ENCODE results near the gene SPACDR.

SPACDR gene

GRCh38 chr7:100434297-100435144, 29.5 kb downstream of the SPACDR start:
- no peak for DNase-seq (ENCODE audit: low read depth, low spot score)
- CTCF ChIA-PET = interaction anchor here (0.9 to 2.1 kb wide), 5 partner anchors 10 to 248 kb away, joined by 3 to 13 read pairs (median 4); no protein-coding TSS in a partner anchor
- no peak for TF ChIP-seq CTCF (IDR thresholded peaks at IDR 0.05; ENCODE audit: insufficient read depth, low read length, missing control alignments)
- H3K4me3 ChIP-seq (ENCODE audit: low read depth, low read length) = peak overlapping the region; percentile 87
- POLR2A ChIA-PET = no interaction called here

- CTCF ChIA-PET = interaction anchor here (1.7 kb wide), 1 partner anchor 36 kb away, joined by 4 read pairs; no protein-coding TSS in a partner anchor
- POLR2A ChIA-PET = no interaction called here
Measured at GRCh38 chr7:100433592-100434296, 30.3 kb downstream of the SPACDR start.

GRCh38 chr7:100433276-100433591, 30.8 kb downstream of the SPACDR start:
- POLR2A ChIA-PET = no interaction called here
- CTCF ChIA-PET = interaction anchor here (1.7 kb wide), 1 partner anchor 37 kb away, joined by 4 read pairs; no protein-coding TSS in a partner anchor
- TF ChIP-seq CTCF (IDR thresholded peaks at IDR 0.05; ENCODE audit: insufficient read depth, low read length, missing control alignments) = no peak
- no peak for DNase-seq (ENCODE audit: low read depth, low spot score)
- no peak overlapping the region for H3K4me3 ChIP-seq (ENCODE audit: low read depth, low read length)

More at GRCh38 chr7:100433592-100434296, 30.3 kb downstream of the SPACDR start:
- H3K4me3 ChIP-seq (ENCODE audit: low read depth, low read length) = no peak overlapping the region
- no peak for TF ChIP-seq CTCF (IDR thresholded peaks at IDR 0.05; ENCODE audit: insufficient read depth, low read length, missing control alignments)
- DNase-seq (ENCODE audit: low read depth, low spot score) = no peak

- ChIA-PET POLR2A (no interaction called here), CTCF (interaction anchor here (1.7 kb wide), 1 partner anchor 37 kb away, joined by 4 read pairs; no protein-coding TSS in a partner anchor)
- no peak for DNase-seq (ENCODE audit: low read depth, low spot score)
- H3K4me3 ChIP-seq (ENCODE audit: low read depth, low read length) = no peak overlapping the region
- TF ChIP-seq CTCF (IDR thresholded peaks at IDR 0.05; ENCODE audit: insufficient read depth, low read length, missing control alignments) = no peak
Measured at GRCh38 chr7:100432621-100433275, 31.3 kb downstream of the SPACDR start.

- POLR2A ChIA-PET = no interaction called here
- H3K4me3 ChIP-seq (ENCODE audit: low read depth, low read length) = peak overlapping the region; percentile 6; the same call in 1 of the 2 replicates
- DNase-seq (ENCODE audit: low read depth, low spot score) = no peak
- CTCF ChIA-PET = interaction anchor here (1.5 to 1.7 kb wide), 2 partner anchors 37 to 38 kb away, joined by 4 to 6 read pairs; no protein-coding TSS in a partner anchor
- no peak for TF ChIP-seq CTCF (IDR thresholded peaks at IDR 0.05; ENCODE audit: insufficient read depth, low read length, missing control alignments)
Measured at GRCh38 chr7:100432053-100432452, 32.0 kb downstream of the SPACDR start.

Data from AG04449 (cell line).